HG02981 (cell line): ENCODE data around the gene TP53INP2.
A peak's percentile ranks its signal among the peaks of the same experiment; 100 is the strongest.
"Not testable (repeated sequence)": the region's sequence is repeated elsewhere in the genome, so short reads cannot be mapped to it uniquely, and the experiment has no call there.

Source experiments
- ATAC-seq: cut with Tn5 transposase; IDR thresholded peaks from one replicate; pipeline ENCODE4 v1.9.1; 2021; ENCODE audit warnings: mild to moderate bottlenecking, moderate library complexity; ENCODE audit not compliant: unreplicated experiment

TP53INP2 gene

GRCh38 chr20:34704177-34705007, at the start of gene TP53INP2:
TP53INP2 (plus strand) TSS chr20:34704344; CDS start chr20:34708740, 4,396 bp downstream.
- ATAC-seq, result peak; percentile 53

GRCh38 chr20:34658654-34659053, 45.5 kb upstream of the TP53INP2 start:
- ATAC-seq, result not testable (repeated sequence)

- ATAC-seq, result not testable (repeated sequence)
Measured at GRCh38 chr20:34661811-34662210, 42.3 kb upstream of the TP53INP2 start.

GRCh38 chr20:34663213-34663943, 40.8 kb upstream of the TP53INP2 start:
- no peak for ATAC-seq

- ATAC-seq, result not testable (repeated sequence)
Measured at GRCh38 chr20:34664751-34665150, 39.4 kb upstream of the TP53INP2 start.

GRCh38 chr20:34669094-34669493, 35.0 kb upstream of the TP53INP2 start:
- no peak for ATAC-seq

GRCh38 chr20:34673412-34673811, 30.7 kb upstream of the TP53INP2 start:
- ATAC-seq, result no peak

- ATAC-seq, result no peak
Measured at GRCh38 chr20:34675561-34675960, 28.6 kb upstream of the TP53INP2 start.

- no peak for ATAC-seq
Measured at GRCh38 chr20:34675993-34676641, 28.0 kb upstream of the TP53INP2 start.

GRCh38 chr20:34676642-34677373, 27.3 kb upstream of the TP53INP2 start, which contains the start of gene PIGU:
PIGU (minus strand) TSS chr20:34677092; CDS start chr20:34677085, 7 bp downstream.
- peak; percentile 94 for ATAC-seq

- ATAC-seq, result no peak
Measured at GRCh38 chr20:34680586-34681175, 23.5 kb upstream of the TP53INP2 start.

GRCh38 chr20:34683667-34684066, 20.5 kb upstream of the TP53INP2 start:
- no peak for ATAC-seq

- no peak for ATAC-seq
Measured at GRCh38 chr20:34689486-34689885, 14.7 kb upstream of the TP53INP2 start.

GRCh38 chr20:34691838-34692237, 12.3 kb upstream of the TP53INP2 start:
- ATAC-seq, result no peak

GRCh38 chr20:34693414-34693813, 10.7 kb upstream of the TP53INP2 start:
- ATAC-seq, result no peak

- no peak for ATAC-seq
Measured at GRCh38 chr20:34701405-34702085, 2.6 kb upstream of the TP53INP2 start.

GRCh38 chr20:34703061-34703423, 1.1 kb upstream of the TP53INP2 start:
- ATAC-seq, result no peak

GRCh38 chr20:34703424-34704176, 544 bp upstream of the TP53INP2 start:
- ATAC-seq, result no peak

- ATAC-seq, result no peak
Measured at GRCh38 chr20:34705008-34705396, 858 bp downstream of the TP53INP2 start.
